Thymus (tissue), 2 donors: ENCODE results near the gene RPL11. TPM values are rescaled to one million over a fixed set of nuclear protein-coding genes. Genes with fewer than 3 reads are reported as not detected.

Experiments
- polyA plus RNA-seq: library from polyadenylated mRNA; stranded (reverse); fragments of 200-250 nt; gene quantifications from one replicate; pipeline ENCODE4 v1.2.3, GENCODE V29; 2013
- total RNA-seq: library from RNA; stranded (reverse); fragments of 120-200 nt; gene quantifications from one replicate; pipeline ENCODE4 v1.2.4, GENCODE V29; 2013
- donor health status: healthy.

RPL11 gene
- total and polyA plus RNA-seq, 2 donors, result 3,178 to 4,395 TPM

Other genes with a start within 250 kb of the RPL11 start
- gene ASAP3, start 207.6 kb upstream of the RPL11 start, total RNA-seq, result 4.1 TPM
- gene ASAP3, start 207.6 kb upstream of the RPL11 start, polyA plus RNA-seq, result 10.4 TPM
- gene E2F2, start 160.6 kb upstream of the RPL11 start, total RNA-seq, result 28.8 TPM
- gene E2F2, start 160.6 kb upstream of the RPL11 start, polyA plus RNA-seq, result 2.0 TPM
- gene ID3, start 132.3 kb upstream of the RPL11 start, total RNA-seq, result 255 TPM
- gene ID3, start 132.3 kb upstream of the RPL11 start, polyA plus RNA-seq, result 131 TPM
- gene ELOA, start 51.7 kb downstream of the RPL11 start, total RNA-seq, result 22.1 TPM
- 16.5 TPM for gene ELOA, start 51.7 kb downstream of the RPL11 start, polyA plus RNA-seq
- gene PITHD1, start 86.6 kb downstream of the RPL11 start, total RNA-seq, result 118 TPM
- 89.1 TPM for gene PITHD1, start 86.6 kb downstream of the RPL11 start, polyA plus RNA-seq
- gene LYPLA2, start 99.3 kb downstream of the RPL11 start, total RNA-seq, result 47.2 TPM
- 57.7 TPM for gene LYPLA2, start 99.3 kb downstream of the RPL11 start, polyA plus RNA-seq
- 22.1 TPM for gene GALE, start 108.9 kb downstream of the RPL11 start, total RNA-seq
- 22.6 TPM for gene GALE, start 108.9 kb downstream of the RPL11 start, polyA plus RNA-seq
- 34.2 TPM for gene HMGCL, start 133.6 kb downstream of the RPL11 start, total RNA-seq
- 41.6 TPM for gene HMGCL, start 133.6 kb downstream of the RPL11 start, polyA plus RNA-seq
- gene FUCA1, start 176.5 kb downstream of the RPL11 start, total RNA-seq, result 25.9 TPM
- gene FUCA1, start 176.5 kb downstream of the RPL11 start, polyA plus RNA-seq, result 39.5 TPM
- gene CNR2, start 221.6 kb downstream of the RPL11 start, total RNA-seq, result 1.5 TPM
- gene CNR2, start 221.6 kb downstream of the RPL11 start, polyA plus RNA-seq, result 1.8 TPM